Fibroblast of skin of left quadriceps (primary cell): ENCODE measurements around the gene FOXD4L6.
A peak's percentile ranks its signal among the peaks of the same experiment; 100 is the strongest.
"Not testable (repeated sequence)": the region's sequence is repeated elsewhere in the genome, so short reads cannot be mapped to it uniquely, and the experiment has no call there.

ENCODE experiments used
- DNase-seq, 2 experiments: peaks; one replicate each; pipeline ENCODE4 v3.0.0-alpha.2; 2013; ENCODE audit warnings: low read depth in 2 of 2

The FOXD4L6 gene

GRCh38 chr9:41100508-41100907 is 28.0 kb downstream of the FOXD4L6 start:
- not testable (repeated sequence) for DNase-seq

- DNase-seq: not testable (repeated sequence)
Observed at GRCh38 chr9:41098759-41099158, 29.7 kb downstream of the FOXD4L6 start.

GRCh38 chr9:41095060-41095459 is 33.4 kb downstream of the FOXD4L6 start:
- DNase-seq: not testable (repeated sequence)

- not testable (repeated sequence) for DNase-seq
Observed at GRCh38 chr9:41094010-41094773, 34.3 kb downstream of the FOXD4L6 start.

DNA sequence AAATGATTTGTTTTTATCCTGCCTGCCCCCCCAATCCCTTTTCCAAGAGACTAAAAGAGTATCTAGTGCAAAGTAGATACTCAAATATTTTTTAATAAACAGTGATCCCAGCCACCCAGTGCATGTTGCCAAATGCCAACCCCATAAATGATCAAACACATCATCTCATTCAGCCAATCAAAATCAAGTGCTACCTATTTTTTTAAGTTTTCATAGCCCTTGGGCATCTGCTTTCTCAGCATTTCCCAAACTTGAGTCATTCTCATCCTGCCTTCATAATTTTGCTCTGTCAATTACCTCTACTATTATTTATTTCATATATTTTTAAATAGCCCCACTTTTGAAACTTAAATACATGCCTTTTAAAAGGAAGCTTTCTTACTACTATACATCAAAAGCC is 37.6 kb downstream of the FOXD4L6 start:
- DNase-seq: not testable (repeated sequence)

- not testable (repeated sequence) for DNase-seq
Observed at GRCh38 chr9:41090386-41090785, 38.1 kb downstream of the FOXD4L6 start.

GRCh38 chr9:41088450-41089059 is 39.9 kb downstream of the FOXD4L6 start:
- DNase-seq: not testable (repeated sequence)

DNA sequence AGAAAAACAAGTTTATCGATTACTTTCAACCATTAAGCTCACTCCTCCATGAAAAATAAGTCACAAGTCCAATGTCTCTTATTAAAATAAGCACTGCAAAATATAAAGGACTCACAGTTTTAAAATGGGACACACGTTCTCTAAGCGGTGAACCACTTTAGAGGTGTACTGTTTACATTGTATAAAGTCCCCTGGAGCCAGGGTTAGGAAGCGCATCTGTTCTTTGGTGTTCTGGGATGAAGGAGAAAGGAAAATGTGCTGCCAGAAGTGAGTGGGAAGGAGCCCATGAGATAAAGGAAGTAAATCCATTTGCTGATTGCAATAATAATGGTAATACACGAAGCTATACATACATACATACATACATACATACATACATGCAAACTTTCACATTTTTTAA is 40.6 kb downstream of the FOXD4L6 start:
- not testable (repeated sequence) for DNase-seq

DNA sequence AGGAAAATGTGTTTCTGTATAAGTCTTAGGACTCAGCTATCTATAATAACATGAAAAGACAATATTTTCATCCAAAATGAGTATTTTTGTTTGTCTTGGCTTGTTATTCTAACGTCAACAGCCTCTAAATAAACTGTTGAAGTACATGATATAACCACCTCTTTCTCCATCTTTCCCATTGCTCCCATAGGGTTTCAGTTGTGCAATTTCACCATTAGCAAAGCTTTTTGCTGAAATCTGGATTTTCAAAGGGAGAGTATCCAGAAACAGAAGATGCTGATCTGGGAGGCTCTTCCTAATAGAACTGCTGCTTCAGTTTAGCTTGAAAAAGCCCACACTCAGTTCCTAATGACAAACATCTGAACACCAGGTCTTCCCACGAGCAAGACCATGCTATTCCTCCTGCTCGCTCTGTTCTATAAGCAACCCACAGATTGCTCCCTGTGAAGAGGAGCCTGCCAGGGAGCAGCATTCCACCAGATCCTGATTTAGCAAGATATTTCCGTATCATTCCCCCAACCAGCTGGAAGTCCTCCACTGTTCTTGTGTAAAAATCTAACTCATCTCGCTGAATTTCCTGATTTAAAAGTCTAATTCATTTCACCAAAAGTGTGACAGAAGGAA is 41.2 kb downstream of the FOXD4L6 start:
- peak in 1 of 2 experiments; percentile 20 for DNase-seq

- DNase-seq: not testable (repeated sequence)
Observed at GRCh38 chr9:41086685-41087084, 41.8 kb downstream of the FOXD4L6 start.

DNA sequence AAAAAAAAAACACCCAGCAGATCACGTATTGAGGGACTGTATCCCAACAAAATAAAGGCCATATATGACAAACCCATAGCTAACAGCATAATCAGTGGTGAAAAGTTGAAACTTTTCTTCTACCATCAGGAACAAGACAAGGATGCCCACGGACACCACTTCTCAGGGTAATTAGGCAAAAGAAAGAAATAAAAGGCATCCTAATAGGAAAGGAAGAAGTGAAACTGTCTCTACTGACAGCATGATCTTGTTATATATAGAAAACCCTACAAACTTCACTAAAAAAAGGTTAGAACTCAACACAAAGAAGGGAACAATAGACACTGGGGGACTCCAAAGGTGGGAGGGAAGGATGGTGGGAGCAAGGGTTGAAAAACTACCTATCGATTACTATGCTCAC is 42.3 kb downstream of the FOXD4L6 start:
- DNase-seq: not testable (repeated sequence)

GRCh38 chr9:41082358-41082757 is 46.1 kb downstream of the FOXD4L6 start:
- DNase-seq: not testable (repeated sequence)

GRCh38 chr9:41079464-41079863 is 49.0 kb downstream of the FOXD4L6 start:
- DNase-seq: not testable (repeated sequence)

DNA sequence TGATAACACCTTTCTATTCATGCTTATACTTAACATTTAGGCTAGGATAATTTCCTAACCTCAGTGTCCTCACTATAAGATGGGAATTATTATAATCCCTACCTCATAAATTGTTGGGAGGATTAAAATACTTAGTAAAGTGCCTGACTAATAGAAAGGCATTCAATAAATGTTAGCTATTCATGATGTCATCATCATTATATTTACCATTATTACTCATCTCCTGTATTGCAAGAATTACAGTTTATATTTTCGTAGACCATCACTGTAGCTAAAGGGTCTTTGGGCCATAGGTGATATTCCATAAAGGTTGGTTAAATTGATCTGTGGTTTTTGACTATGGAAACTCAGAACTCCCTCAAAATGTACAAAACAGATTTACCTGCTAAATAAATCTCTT is 50.9 kb downstream of the FOXD4L6 start:
- DNase-seq: peak in 1 of 2 experiments; percentile 9
